Omental fat pad (tissue), 4 donors: ENCODE data around the gene AMBRA1. TPM values are rescaled to one million over a fixed set of nuclear protein-coding genes. Genes with fewer than 3 reads are reported as not detected.

Experiments
- ATAC-seq: fragments of 150-250 bp; one replicate; pipeline ENCODE4 v1.9.1; 2016; ENCODE audit warnings: mild to moderate bottlenecking, moderate library complexity; ENCODE audit not compliant: low FRiP score
- DNase-seq: peaks from one replicate; pipeline ENCODE4 v3.0.0-alpha.2; 2019; ENCODE audit warnings: low spot score
- total RNA-seq, 4 donors: library from RNA; depleted of rRNA; stranded (reverse); fragments of >200 nt; gene quantifications; one replicate each; pipeline ENCODE4 v1.1.0, GENCODE V29; 2016
- TF ChIP-seq, protein P1 (sequence below), 3 donors: fragments of 450-650 bp; IDR thresholded peaks; one replicate each; pipeline ENCODE4 v1.5.1; 2016 to 2017; ENCODE audit warnings: antibody characterized with exemption in 3 of 3, mild to moderate bottlenecking in 3 of 3, moderate library complexity in 2 of 3

AMBRA1 gene
- total RNA-seq, 4 donors from 2014 or later, result 19.2 to 41.0 (median 23.5) TPM

DNA sequence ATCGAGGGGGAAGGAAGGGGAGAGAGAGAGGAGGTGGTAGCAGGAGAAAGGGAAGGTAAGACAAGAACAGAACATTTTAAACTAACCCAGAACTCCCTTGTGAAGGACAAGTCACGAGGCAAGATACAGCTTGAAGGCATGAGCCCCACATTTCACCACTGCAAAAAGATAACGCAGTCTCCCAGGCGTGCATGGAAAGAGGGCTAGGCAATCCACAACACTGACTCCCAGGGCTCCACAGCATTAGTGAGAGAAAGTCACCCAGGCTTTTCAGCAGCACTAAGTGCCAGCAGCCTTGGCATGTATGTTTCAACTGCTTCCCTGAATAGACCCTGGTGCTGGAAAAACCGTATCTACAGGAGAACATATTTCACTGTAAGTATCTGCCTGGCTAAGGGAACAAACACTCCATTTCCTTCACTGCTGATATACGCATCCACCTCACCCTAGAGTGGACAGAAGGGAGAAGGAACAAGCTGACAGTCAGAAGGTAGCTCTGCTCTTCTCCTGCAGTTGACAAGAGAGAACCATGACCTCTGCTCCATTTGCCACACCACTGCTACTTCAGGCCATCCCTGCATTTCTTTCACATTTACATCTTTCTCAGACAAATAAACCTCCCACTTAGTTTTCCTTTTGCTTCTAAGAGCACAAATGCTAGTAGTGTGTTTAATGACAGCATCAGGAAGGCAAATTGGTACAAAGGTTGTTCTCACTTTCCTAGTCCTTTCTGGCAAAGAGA lies 87.9 kb downstream of the AMBRA1 start:
- DNase-seq (no peak), ATAC-seq (no peak)
- TF ChIP-seq, protein P1, sequence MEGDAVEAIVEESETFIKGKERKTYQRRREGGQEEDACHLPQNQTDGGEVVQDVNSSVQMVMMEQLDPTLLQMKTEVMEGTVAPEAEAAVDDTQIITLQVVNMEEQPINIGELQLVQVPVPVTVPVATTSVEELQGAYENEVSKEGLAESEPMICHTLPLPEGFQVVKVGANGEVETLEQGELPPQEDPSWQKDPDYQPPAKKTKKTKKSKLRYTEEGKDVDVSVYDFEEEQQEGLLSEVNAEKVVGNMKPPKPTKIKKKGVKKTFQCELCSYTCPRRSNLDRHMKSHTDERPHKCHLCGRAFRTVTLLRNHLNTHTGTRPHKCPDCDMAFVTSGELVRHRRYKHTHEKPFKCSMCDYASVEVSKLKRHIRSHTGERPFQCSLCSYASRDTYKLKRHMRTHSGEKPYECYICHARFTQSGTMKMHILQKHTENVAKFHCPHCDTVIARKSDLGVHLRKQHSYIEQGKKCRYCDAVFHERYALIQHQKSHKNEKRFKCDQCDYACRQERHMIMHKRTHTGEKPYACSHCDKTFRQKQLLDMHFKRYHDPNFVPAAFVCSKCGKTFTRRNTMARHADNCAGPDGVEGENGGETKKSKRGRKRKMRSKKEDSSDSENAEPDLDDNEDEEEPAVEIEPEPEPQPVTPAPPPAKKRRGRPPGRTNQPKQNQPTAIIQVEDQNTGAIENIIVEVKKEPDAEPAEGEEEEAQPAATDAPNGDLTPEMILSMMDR (IDR thresholded peaks at IDR 0.05), result no peak

DNA sequence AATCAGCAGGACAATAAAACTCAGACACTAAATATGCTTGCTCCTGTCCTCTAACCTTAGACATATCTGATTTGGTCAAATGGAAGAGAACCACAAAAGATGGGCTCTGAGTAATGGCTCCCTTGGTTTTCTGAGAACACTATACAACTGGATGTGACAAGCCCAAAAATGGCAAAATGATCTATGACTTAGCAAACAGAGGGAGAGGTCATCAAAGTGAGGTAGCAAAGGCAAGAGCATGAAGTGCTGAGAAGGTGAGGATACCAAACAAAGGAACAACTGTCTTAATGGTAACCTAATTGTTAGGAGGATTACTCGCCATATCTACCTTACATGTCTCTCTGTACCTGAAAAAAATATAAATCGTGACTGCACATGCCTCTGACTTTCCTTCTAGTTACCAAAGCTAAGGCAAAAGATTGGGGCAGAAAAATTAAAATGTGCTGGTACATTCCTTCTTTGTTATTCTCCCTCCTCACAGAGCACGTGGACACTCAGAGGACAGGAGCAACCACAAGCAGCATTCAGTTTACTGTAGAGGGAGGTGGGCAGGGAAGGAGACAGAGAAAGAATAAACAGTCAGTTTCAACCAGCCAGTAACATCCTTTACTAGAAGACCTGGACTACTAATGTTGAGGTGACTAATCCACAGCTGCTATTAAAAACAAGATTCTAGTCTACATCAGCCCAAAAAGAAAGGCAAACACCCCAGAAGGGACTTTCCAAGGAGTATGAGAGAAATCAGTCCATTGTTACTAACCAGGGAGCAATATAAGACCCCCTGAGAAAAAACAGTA lies 88.8 kb downstream of the AMBRA1 start:
- TF ChIP-seq, protein P1 (IDR thresholded peaks at IDR 0.05), result no peak
- DNase-seq (no peak), ATAC-seq (no peak)

DNA sequence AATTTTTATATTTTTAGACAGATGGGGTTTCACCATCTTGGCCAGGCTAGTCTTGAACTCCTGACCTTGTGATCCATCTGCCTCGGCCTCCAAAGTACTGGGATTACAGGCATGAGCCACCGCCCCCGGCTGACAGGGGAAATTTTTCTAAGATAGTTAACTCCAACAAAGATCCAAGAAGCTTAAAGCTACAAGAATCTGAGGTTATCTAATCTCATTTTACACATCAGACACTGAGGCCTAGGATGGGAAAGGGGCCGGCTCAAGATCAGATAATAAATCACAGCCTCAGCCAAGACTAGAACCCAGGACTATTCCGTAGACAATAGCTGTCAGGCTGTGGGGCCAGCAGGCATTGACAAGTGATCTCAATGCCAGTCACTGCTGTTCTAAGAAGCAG lies 94.0 kb downstream of the AMBRA1 start:
- TF ChIP-seq, protein P1 (IDR thresholded peaks at IDR 0.05), result no peak
- no peak for DNase-seq
- ATAC-seq, result no peak

DNA sequence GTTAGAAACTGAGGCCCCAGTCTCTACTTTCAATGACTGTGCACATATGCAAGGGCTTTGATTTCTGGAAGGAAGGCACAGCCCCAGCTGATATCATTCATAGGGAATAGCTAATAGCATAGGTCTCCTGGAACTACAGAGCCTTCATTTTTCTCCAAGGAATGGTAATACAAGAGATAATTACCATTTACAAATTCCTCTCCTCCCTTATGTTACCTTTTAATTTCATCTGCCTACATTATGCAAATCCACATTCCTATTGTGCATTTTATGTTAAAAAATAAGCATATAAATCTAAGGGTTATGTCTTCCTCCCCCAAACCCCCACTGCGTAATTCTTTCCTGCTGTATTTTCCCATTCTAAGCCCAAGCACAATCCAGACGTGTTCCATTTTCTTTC lies 94.9 kb downstream of the AMBRA1 start:
- TF ChIP-seq, protein P1 (IDR thresholded peaks at IDR 0.05), result no peak
- DNase-seq (no peak), ATAC-seq (no peak)

DNA sequence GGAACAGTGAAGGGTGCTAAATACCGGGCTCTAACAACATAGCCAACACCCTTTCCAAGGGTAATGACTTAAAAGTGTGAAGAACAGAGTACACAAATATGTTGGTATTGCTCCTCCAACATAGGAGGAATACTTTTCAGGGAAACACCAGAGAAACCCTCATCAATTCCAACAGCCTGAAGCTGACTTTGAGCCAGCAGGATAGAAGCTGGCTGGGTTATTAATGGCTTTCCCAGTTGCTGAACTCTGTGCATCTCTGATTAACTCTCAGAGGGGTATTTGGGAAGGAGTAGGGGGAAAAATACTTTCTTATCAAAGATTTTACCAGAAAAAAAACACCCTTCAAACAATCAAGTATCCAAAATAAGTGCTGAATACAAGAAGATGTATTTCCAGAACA lies 95.6 kb downstream of the AMBRA1 start:
- TF ChIP-seq, protein P1 (IDR thresholded peaks at IDR 0.05), result no peak
- no peak for DNase-seq
- ATAC-seq, result no peak

DNA sequence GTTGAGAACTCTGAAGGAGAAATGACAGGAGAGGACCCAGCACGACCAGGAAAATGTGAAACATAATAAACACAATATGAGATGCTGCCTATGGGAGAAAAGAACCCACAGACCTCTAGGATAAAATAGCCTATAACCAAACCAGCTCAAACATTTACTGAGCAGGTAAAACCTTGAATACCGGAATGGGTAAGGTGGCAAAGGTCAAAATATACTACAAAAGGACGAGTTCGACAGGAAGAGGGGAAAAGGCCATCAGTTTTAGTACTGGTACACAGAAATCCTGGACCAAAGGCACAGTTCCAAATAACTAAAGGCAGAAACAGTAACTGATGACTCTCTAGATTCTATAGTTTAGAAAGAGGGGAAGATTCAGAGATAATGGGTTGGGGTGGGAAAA lies 96.3 kb downstream of the AMBRA1 start:
- TF ChIP-seq, protein P1 (IDR thresholded peaks at IDR 0.05), result no peak
- ATAC-seq, result no peak
- DNase-seq, result no peak
